ENCODE data around the gene CROCC2. TPM values are rescaled to one million over a fixed set of nuclear protein-coding genes. Genes with fewer than 3 reads are reported as not detected.

The CROCC2 gene
- total RNA-seq, 2 experiments from 2014 or later, result not detected

DNA sequence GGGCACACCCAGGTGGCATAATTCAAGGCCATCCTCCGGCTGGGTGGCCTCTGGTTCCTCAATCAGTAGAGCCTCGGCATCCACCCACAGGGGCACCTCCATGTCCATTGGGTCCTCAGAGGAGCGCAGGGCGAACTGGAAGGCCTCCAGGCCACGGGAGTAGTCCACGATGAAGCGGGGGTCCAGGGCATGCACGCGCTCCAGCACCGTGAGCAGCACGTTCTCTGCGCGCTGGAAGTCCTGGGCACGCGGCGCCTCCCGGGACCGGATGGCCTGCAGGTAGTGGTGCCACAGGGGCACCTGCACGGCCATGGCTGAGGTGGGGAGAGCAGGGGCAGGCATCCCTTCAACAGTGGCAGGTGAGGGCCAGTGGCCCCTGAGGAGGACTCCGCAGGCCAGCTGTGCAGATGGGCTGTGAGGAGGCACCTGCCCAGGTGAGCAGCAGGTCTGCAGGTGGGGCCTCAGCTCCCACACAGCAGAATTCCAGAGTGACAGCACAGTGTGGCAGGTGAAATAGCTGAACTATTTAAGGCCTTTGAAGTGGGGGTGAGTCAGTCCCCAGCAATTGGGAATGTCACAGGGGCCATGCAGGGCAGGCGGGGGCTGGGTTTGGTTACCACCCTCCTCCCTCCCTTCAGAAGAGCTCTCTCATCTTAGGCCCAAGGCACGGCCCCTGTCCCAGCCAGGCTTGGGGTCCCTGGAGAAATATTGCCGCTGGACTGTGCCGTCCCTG, 10.3 kb upstream of the CROCC2 start, which contains the start of gene MAB21L4:
MAB21L4 (minus strand) TSS at position 501 of the 733 bp plus-strand sequence; CDS start at position 342, 159 bp downstream.
- ChIA-PET CTCF (ENCODE audit: unreplicated experiment) (no interaction called here), POLR2A (no interaction called here)
- BruUV-seq (replicated peaks), result no TSS peak
- no peaks in the 10 kb centered on the region for H3K79me2 ChIP-seq (ENCODE audit: insufficient read depth, low read depth, low read length)
- no peak for DNase-seq (ENCODE audit: low spot score)
- no peak for TF ChIP-seq CTCF (conservative IDR thresholded peaks at IDR 0.05; ENCODE audit: low read length)
- TF ChIP-seq EZH2phosphoT487 (IDR thresholded peaks at IDR 0.05; ENCODE audit: borderline replicate concordance, low read depth, low read length), result no peak
- H3K9me3 ChIP-seq (ENCODE audit: low read length), result no peaks in the 10 kb centered on the region
- H3K9me2 ChIP-seq (ENCODE audit: insufficient read depth, low read length), result no peaks in the 10 kb centered on the region
- H3K4me3 ChIP-seq (ENCODE audit: low read depth, low read length, poor library complexity, severe bottlenecking), result no peak within 1 kb of the TSS
- no peak within 1 kb of the TSS for H2AFZ ChIP-seq (ENCODE audit: low read length)
- no peak within 1 kb of the TSS for H3K4me2 ChIP-seq (ENCODE audit: low read length)
- H3K36me3 ChIP-seq (ENCODE audit: insufficient read depth, low read length), result no peaks in the 10 kb centered on the region
- H3K27ac ChIP-seq (ENCODE audit: low read depth, low read length, poor library complexity, severe bottlenecking), result no peak within 1 kb of the TSS
- H3K4me1 ChIP-seq (ENCODE audit: insufficient read depth, low read length, poor library complexity, severe bottlenecking), result no peaks in the 10 kb centered on the region
- intact Hi-C loops (cut with micrococcal nuclease; ENCODE audit: unreplicated experiment), result no loop called here
- no peaks in the 10 kb centered on the region for H4K20me1 ChIP-seq (ENCODE audit: insufficient read depth, low read length)

DNA sequence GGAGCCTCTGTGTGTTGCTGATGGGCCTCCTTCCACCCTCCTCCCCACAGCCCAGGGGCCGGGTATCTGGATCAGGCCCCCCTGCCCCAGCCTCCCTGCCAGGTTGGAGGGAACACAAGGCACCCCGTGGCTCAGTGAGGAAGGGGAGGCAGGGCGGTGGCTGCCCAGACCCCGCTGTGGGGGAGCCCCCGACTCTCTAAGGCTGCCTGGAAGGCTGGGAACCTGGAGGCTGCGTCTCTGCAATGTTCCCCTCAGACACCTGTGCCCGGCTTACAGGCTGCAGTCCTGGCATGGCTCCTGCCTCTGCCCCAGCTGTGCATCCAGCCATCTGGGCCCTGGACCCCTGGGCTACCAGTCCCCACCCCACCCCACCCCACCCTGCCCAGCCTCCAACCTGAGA, 9.7 kb upstream of the CROCC2 start:
- Histone ChIP-seq H3K9me3 (ENCODE audit: low read length) (no peaks in the 10 kb centered on the region), H3K79me2 (ENCODE audit: insufficient read depth, low read depth, low read length) (no peaks in the 10 kb centered on the region), H3K27ac (ENCODE audit: low read depth, low read length, poor library complexity, severe bottlenecking) (no peak overlapping the region), H3K4me1 (ENCODE audit: insufficient read depth, low read length, poor library complexity, severe bottlenecking) (no peaks in the 10 kb centered on the region), H3K36me3 (ENCODE audit: insufficient read depth, low read length) (no peaks in the 10 kb centered on the region), H3K4me3 (ENCODE audit: low read depth, low read length, poor library complexity, severe bottlenecking) (no peak overlapping the region), H4K20me1 (ENCODE audit: insufficient read depth, low read length) (no peaks in the 10 kb centered on the region), H2AFZ (ENCODE audit: low read length) (no peak overlapping the region), H3K4me2 (ENCODE audit: low read length) (no peak overlapping the region), H3K9me2 (ENCODE audit: insufficient read depth, low read length) (no peaks in the 10 kb centered on the region)
- ChIA-PET POLR2A (no interaction called here), CTCF (ENCODE audit: unreplicated experiment) (no interaction called here)
- no peak for DNase-seq (ENCODE audit: low spot score)
- no TSS peak for BruUV-seq (replicated peaks)
- no peak for TF ChIP-seq CTCF (conservative IDR thresholded peaks at IDR 0.05; ENCODE audit: low read length)
- no peak for TF ChIP-seq EZH2phosphoT487 (IDR thresholded peaks at IDR 0.05; ENCODE audit: borderline replicate concordance, low read depth, low read length)
- intact Hi-C loops (cut with micrococcal nuclease; ENCODE audit: unreplicated experiment), result no loop called here

DNA sequence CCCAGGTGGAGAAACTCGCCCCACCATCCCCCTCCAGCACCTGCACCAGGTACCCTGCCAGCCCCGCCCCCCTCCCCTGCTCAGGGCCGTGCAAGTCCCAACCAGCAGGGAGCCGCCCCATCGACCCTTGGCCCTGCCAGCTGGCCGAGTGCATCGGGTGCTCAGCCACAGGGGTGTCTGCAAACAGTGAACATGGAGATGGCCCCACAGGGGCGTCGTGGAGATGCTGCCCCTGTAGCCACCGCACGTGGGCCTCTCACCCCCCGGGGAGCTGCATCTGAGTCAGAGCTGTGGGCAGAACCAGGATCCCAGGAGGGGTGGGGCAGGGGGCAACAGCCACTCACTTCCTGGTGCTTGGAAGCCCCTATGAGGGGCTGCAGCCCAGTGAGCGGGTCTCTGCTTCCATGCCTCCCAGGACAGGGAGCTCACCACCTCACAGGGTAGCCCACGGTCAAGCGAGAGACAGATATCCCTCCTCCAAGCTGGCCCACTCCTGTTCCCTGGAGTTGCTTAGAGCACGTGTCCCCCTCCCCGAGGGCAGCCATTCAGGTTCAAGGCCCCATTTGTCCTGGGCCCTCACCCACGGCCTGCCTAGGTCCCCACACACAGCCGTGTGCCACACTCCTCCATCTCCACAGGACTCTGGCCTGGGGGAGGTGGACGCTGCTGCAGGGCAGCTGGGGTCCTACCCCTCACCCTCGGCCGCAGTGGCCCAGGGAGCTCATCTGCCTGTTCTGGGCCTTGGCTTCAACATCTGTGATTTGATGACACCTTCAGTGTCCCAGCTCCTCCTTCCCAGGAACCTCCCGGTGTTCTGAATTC, 9.1 kb upstream of the CROCC2 start:
- intact Hi-C loops (cut with micrococcal nuclease; ENCODE audit: unreplicated experiment), result no loop called here
- H3K4me3 ChIP-seq (ENCODE audit: low read depth, low read length, poor library complexity, severe bottlenecking), result no peak overlapping the region
- H3K4me1 ChIP-seq (ENCODE audit: insufficient read depth, low read length, poor library complexity, severe bottlenecking), result no peaks in the 10 kb centered on the region
- no TSS peak for BruUV-seq (replicated peaks)
- H3K9me2 ChIP-seq (ENCODE audit: insufficient read depth, low read length), result no peaks in the 10 kb centered on the region
- CTCF ChIA-PET (ENCODE audit: unreplicated experiment), result no interaction called here
- H3K9me3 ChIP-seq (ENCODE audit: low read length), result no peaks in the 10 kb centered on the region
- H3K79me2 ChIP-seq (ENCODE audit: insufficient read depth, low read depth, low read length), result no peaks in the 10 kb centered on the region
- POLR2A ChIA-PET, result no interaction called here
- no peak overlapping the region for H2AFZ ChIP-seq (ENCODE audit: low read length)
- no peak overlapping the region for H3K27ac ChIP-seq (ENCODE audit: low read depth, low read length, poor library complexity, severe bottlenecking)
- no peak for DNase-seq (ENCODE audit: low spot score)
- no peaks in the 10 kb centered on the region for H3K36me3 ChIP-seq (ENCODE audit: insufficient read depth, low read length)
- no peak overlapping the region for H3K4me2 ChIP-seq (ENCODE audit: low read length)
- no peaks in the 10 kb centered on the region for H4K20me1 ChIP-seq (ENCODE audit: insufficient read depth, low read length)
- TF ChIP-seq EZH2phosphoT487 (IDR thresholded peaks at IDR 0.05; ENCODE audit: borderline replicate concordance, low read depth, low read length) (no peak), CTCF (conservative IDR thresholded peaks at IDR 0.05; ENCODE audit: low read length) (no peak)
